NCI-H2227 (cell line): ENCODE measurements around the gene ZNF335.
"Not testable (repeated sequence)": the region's sequence is repeated elsewhere in the genome, so short reads cannot be mapped to it uniquely, and the experiment has no call there.

Source experiments
- DNase-seq: peaks from one replicate; lab custom pipeline; 2025; ENCODE audit not compliant: unreplicated experiment; lab: John Stamatoyannopoulos, UW

Gene ZNF335

DNA sequence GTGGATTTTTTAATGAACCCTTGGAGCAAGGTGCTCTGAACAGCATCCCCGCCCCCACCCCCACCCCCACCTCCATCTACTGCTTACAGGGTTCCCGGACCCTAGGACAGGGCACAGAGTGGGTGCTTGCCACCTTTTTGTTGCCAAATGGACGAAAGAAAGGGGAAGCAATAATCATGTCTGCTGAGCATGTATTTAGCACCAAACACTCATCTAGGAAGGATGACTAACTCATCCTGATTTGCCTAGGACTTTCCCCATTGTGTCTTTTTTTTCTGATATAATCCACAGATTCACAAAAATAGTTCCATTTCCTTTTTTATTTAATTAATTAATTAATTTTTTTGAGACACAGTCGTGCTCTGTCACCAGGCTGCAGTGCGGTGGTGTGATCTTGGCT is 58.9 kb downstream of the ZNF335 start:
- no peak for DNase-seq

DNA sequence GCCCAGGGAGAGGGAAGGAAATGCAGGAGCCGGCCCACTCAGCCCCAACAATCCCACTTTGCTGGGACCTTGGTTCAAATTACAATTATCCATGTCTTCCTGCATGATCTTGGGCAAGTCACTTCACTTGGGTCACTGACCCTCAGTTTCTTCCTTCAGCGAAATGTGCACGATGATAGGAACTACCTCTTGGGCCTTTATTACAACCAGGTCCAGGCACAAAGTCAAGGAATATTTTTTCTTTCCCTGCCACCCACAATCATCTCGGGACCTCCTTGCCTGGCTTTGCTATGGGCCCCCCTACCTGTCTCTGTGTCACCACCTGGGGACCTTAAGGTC is 59.7 kb downstream of the ZNF335 start:
- DNase-seq, result no peak

DNA sequence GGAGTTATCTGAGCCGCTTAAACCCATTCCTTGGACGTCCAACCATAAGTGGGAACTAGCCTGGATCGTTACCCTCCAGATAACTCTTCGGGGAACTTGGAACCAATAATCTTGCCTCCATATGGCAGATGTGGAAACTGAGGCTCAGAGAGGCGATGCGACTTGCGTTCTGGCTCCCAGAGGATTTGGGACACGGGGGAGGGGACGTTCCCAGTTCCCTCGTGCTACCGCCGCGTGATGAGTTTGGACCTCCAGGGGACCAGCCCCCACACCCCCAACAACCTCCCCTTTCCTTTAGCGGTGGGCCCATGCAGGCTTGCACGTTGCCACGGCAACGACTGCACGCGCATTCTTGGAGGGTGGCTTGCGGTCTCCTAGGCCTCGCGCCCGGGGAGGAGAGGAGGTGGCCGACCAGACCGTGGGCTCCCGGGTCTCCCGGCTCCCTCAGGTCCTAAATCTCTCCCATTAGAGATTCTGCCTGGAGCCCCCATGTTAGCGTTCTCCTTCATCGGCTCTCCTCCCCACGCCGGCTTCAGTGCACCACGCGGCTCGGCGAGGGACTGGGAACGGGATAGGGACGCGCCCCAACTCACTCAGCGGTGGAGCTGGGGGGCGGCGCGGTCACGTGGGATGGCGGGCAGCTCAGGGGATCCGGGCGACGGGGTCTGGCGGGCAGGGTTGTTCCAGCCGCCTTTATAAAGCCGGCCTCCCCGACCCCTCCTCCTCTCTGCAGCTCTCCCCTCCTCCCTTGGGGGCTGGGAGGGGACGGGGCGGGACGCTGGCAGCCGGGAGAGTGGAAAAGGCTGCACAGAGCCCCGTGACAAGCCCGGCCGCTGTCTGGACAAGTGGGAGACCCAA is 60.3 kb downstream of the ZNF335 start, which contains the start of gene PLTP:
Gene PLTP (minus strand): TSS at position 670 of the 858 bp plus-strand sequence. CDS start 703 bp downstream, outside the sequence.
- peak; percentile 90 for DNase-seq

DNA sequence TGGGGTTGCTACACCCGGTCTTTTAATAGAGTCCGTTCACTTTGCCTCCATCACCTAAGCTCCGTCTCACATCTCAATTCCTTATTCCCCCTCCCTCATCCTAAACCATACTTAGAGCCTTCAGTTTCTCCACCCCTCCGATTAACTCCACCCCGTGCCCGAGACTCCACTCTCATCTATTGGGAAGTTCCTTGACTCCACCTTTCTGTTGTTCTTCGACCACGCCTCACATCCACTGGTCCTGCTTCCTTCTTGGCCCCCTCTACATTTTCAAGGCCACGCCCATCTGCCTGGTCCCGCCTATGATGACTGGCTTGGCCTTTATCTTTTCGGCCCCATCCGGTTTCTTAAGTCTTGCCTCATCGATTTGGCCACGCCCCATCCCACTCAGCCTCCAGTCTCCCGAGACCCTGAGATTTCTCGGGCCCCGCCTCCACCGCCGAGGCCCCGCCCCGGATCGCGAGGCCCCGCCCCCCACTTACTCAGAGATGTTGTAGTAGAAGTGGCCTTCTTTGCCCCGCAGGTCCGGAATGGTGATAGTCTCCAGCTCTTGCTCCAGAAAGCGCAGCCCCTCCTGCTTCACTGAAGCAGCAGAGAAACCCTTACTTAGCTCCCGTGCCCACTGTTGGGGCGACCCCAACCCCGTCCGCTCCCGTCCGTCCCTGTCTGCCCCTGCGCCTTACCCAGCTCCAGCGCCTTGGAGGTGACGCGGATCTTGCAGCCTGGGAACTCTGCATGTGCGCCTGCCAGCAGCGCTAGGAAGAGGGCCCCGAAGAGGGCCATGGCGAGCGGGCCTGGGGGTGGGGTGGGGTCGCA is 61.1 kb downstream of the ZNF335 start:
- peak; percentile 100 for DNase-seq

DNA sequence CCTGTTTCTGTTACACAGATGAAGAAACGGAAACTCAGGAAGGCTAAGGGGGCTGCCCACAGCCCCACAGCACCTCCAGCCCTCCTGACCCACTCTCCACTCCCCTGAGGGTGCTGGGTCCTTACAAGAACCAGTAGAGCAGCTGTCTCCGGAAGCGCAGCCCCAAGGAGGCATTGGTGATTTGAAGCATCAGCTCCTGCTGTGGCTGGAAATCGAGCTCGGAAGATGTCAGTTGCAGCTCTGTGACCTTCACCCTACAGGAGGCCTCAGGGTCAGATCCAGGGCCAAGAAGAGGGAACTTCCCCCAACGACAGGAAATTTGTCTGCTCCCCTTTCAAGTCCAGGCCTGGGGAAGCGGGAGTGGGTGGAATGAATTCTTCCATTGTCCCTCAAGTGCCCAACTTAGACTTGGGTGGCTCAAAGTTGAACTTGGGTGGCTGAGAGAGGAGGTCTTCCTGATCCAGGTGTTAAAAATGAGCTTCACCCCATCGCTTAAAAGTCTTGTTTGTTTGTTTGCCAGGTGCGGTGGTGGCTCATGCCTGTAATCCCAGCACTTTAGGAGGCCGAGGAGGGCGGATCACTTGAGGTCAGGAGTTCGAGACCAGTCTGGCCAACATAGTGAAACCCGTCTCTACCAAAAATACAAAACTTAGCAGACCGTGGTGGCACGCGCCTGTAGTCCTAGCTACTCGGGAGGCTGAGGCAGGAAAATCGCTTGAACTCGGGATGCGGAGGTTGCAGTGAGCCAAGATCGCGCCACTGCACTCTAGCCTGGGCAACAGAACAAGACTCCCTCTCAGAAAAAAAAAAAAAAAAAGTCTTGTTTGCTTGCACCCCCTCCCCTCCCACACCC is 62.0 kb downstream of the ZNF335 start:
- DNase-seq, result no peak

DNA sequence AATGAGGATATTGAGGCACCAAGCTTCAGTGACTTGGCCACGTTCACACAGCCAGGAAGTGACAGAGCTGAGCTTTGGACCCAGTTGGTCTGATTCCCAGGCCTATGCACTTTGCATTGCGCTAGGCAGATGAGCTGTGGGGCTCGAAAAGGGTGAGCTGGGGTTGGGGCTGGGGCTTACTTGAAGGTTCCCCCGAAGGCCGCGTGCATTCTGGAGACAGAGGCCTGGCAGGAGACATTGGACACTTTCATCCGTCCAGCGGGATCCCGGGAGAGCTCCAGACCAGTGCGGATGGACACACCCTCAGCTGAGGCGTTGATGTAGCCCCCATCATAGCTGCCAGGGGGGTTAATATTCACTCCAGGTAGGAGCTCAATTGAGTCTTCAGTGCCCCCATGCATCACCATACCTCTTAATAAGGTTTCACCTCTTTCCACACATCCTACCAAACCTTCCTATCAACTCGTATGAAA is 62.6 kb downstream of the ZNF335 start:
- DNase-seq, result no peak

DNA sequence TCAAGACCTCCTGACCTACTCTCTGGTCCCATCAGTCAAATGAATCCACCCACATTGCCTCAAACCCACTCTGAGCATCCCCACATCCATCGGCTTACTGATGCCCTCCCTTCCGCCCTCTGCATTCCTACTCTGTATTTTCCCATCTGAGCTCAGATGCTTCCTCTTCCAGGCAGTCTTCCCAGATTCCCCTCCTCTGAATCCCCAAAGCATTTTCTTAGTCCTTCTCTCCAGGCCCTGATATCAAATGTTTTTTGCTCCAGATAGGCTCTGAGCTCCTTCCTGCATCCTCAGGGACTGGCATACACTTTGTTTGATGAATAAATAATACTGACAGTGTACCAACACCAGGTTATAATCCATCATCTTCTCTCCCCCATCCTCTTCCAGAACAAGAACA is 63.9 kb downstream of the ZNF335 start:
- no peak for DNase-seq

DNA sequence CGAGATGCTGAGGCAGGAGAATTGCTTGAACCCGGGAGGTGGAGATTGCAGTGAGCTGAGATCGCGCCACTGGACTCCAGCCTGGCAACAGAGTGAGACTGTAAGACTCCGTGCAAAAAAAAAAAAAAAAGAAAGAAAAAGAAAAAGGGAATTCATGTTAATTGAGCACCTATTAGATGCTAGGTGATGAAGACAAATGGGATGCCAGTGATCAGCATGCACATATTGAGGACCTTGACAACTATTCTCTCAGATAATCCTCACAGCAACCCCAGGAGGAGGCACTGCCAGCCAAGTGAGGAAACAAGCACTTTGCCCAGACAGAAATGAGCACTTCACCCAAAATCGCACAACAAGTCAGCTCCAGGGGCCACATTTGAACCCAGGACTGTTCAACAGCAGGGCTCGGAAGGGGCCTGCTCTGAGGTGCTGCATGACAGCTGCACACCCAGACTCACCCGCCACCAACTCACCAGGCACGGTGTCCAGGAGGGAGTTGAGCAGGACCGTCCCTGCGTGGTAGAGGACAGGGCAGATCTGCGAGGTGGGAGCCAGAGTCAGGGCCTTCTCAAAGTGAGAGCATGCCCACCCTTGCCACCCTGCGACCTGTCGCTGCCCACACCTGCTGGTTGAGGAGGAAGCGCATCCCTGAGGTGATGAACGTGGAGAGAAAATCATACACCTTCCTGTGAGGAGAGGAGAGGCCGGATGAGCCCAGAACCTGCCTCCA is 64.6 kb downstream of the ZNF335 start:
- no peak for DNase-seq

DNA sequence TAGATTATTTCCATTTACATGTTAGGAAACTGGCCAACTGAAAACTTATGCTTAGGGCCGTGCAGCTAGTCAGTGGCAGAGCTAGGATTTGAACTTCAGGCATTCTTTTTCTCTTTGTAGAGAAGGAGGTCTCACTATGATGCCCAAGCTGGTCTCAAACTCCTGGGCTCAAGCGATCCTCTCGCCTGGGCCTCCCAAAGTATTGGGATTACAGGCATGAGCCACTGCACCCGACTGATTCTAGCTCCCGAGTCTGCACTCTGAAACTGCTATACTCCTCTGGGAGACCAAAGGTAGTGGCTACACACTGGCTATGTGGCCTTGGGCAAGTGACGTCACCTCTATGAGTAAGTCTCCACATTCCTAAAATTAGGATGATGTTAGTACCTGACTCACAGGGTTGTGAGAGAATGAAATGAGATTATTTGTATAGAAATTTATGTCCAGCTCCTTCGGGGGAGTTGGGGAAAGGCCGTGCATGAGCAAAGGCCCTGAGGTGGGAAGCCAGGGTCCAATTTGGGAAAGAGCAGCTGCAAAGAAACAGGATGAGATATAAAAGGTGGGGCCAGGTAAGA is 66.4 kb downstream of the ZNF335 start:
- no peak for DNase-seq

DNA sequence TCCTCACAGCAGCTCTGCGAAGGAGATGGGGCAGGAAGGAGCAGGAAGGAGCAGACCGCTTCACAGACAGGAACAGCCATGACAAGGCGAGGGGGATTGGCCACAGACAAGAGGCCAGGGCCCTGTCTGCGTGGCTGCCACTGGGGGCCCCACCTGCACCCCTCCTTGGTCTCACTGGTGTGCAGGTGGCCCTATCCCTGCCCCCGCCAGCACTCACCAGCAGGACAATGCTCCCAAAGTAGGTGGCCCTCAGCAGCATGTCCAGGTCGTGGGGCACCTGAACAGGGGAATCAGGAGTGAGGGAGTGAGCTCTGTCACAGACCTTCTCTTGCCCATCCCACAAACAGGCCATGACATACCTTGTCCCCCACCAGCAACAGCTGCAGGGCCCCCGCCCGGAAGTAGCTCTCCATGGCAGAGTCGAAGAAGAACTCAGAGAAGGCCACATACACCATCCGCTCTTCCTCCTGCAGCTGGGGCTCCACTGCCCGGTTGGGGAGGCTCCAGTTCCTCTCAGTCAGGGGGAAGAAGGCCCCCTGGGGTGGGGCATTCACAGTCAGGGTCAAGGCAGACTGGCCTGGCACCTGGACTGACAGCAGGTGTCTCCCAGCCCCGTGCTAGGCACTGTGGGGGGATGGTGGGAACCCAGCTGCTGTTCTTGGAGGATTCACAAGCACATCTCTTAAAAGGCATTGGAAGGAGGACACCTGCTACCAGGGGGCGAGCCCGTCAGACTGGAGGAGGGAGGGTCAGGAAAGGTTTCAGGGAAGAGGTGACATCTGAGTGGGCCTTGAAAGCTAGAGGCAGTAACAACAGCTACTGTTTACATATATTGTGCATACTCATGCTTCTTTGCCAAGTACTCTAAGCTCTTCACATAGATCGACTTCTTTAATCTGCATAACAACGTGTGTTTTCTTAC is 67.2 kb downstream of the ZNF335 start:
- no peak for DNase-seq

DNA sequence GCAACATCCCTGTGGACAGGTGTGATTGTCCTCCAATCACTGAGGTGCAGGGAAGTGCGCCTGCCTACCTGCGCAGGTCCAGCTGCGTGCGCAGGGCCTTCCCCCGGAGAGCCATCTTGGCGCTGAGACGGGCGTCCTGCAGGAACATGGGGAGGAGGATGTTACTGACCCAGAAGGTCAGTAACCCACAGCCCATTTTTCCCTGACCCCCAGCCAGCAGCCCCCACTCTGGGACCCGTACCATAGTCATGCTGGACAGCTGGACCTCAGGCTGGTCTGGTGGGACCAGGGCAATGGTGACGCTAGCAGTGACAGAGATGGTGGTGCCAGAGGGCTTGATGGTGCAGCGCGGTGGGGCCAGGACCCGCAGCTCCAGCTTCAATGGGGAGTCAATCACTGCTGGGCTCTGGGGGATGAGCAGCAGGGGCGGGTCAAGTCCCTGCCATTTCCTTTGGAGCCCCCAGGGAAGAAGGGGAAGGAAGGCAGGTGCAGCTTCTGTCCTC is 69.8 kb downstream of the ZNF335 start:
- DNase-seq, result no peak

DNA sequence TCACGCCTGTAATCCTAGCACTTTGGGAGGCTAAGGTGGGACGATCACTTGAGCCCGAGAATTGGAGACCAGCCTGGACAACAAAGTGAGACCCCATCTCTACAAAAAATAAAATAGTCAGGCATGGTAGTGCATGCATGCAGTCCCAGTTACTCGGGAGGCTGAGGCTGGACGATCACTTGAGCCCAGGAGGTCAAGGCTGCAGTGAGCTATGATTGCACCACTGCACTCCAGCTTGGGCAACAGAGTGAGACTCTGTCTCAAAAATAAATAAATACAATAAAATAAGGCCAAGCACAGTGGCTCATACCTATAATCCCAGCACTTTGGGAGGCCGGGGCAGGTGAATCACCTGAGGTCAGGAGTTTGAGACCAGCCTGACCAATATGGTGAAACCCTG is 70.7 kb downstream of the ZNF335 start:
- not testable (repeated sequence) for DNase-seq

DNA sequence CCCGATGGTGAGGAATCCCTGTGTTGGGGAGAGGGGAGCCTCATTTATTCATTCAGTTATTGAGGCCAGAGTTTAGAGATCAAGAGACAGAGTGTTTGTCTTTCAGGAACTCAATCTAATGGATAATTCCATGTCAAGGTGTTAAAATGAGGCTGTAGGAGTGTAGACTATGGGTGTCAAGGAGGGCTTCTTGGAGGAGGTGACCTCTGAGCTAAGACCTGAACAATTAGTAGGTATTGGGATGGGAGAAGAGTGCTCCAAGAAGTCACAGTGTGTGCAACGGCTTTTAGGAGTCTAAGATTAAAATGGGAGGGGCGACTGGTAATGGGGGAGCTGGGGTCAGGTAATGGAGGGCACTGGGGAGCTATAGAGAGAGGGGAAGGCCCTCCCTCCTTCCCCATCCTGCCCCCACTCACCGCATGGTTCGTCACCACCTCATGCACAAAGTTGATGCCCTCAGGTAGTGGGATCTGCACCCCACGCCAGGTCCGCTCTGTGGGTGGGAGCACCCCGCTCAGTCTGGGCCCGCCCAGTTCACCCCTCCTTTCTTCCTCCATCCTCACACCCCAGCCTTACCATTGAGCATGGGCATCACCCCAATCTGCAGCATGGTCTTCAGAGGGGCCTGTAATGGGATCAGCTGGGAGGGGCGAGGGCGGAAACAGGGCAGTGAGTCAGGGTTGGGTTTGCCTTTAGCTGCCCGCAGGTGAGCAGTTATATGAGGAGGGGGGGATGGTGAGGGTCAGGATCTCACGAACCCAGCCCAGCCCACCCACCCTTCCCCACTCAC is 72.8 kb downstream of the ZNF335 start:
- DNase-seq, result no peak
